ENCODE results near the gene RSU1.

RSU1 gene

GRCh38 chr10:16643502-16643901 lies 173.7 kb downstream of the RSU1 start:
- Histone ChIP-seq H3K27me3 (ENCODE audit: control insufficient read depth in 1 of 2, insufficient read depth in 2 of 2, low read length in 2 of 2) (no peaks in the 10 kb centered on the region), H3K36me3 (ENCODE audit: control insufficient read depth in 1 of 2, insufficient read depth in 2 of 2, low read length in 2 of 2) (no peaks in the 10 kb centered on the region), H3K9ac (ENCODE audit: low read depth in 1 of 2, low read length in 2 of 2) (no peak overlapping the region), H3K27ac (ENCODE audit: low read depth, low read length) (no peak overlapping the region), H3K9me3 (ENCODE audit: control insufficient read depth in 1 of 2, low read length in 2 of 2) (no peaks in the 10 kb centered on the region), H3K4me3 (ENCODE audit: low read depth in 1 of 2, low read length in 2 of 2) (no peak overlapping the region), H3K4me1 (ENCODE audit: control insufficient read depth in 1 of 2, insufficient read depth in 2 of 2, low read length in 2 of 2) (no peaks in the 10 kb centered on the region)

GRCh38 chr10:16640153-16640552 lies 177.1 kb downstream of the RSU1 start:
- H3K27me3 ChIP-seq (ENCODE audit: control insufficient read depth in 1 of 2, insufficient read depth in 2 of 2, low read length in 2 of 2), result no peaks in the 10 kb centered on the region
- no peaks in the 10 kb centered on the region for H3K36me3 ChIP-seq (ENCODE audit: control insufficient read depth in 1 of 2, insufficient read depth in 2 of 2, low read length in 2 of 2)
- no peaks in the 10 kb centered on the region for H3K4me1 ChIP-seq (ENCODE audit: control insufficient read depth in 1 of 2, insufficient read depth in 2 of 2, low read length in 2 of 2)
- no peak overlapping the region for H3K9ac ChIP-seq (ENCODE audit: low read depth in 1 of 2, low read length in 2 of 2)
- no peaks in the 10 kb centered on the region for H3K9me3 ChIP-seq (ENCODE audit: control insufficient read depth in 1 of 2, low read length in 2 of 2)
- H3K4me3 ChIP-seq (ENCODE audit: low read depth in 1 of 2, low read length in 2 of 2), result no peak overlapping the region
- H3K27ac ChIP-seq (ENCODE audit: low read depth, low read length), result no peak overlapping the region

- no peak overlapping the region for H3K9ac ChIP-seq (ENCODE audit: low read depth in 1 of 2, low read length in 2 of 2)
- H3K4me3 ChIP-seq (ENCODE audit: low read depth in 1 of 2, low read length in 2 of 2), result no peak overlapping the region
- H3K27me3 ChIP-seq (ENCODE audit: control insufficient read depth in 1 of 2, insufficient read depth in 2 of 2, low read length in 2 of 2), result no peaks in the 10 kb centered on the region
- no peaks in the 10 kb centered on the region for H3K9me3 ChIP-seq (ENCODE audit: control insufficient read depth in 1 of 2, low read length in 2 of 2)
- no peak overlapping the region for H3K27ac ChIP-seq (ENCODE audit: low read depth, low read length)
- no peaks in the 10 kb centered on the region for H3K36me3 ChIP-seq (ENCODE audit: control insufficient read depth in 1 of 2, insufficient read depth in 2 of 2, low read length in 2 of 2)
- H3K4me1 ChIP-seq (ENCODE audit: control insufficient read depth in 1 of 2, insufficient read depth in 2 of 2, low read length in 2 of 2), result no peaks in the 10 kb centered on the region
Measured at GRCh38 chr10:16639471-16639870, 177.8 kb downstream of the RSU1 start.

GRCh38 chr10:16632996-16633395 lies 184.2 kb downstream of the RSU1 start:
- Histone ChIP-seq H3K27ac (ENCODE audit: low read depth, low read length) (no peak overlapping the region), H3K9ac (ENCODE audit: low read depth in 1 of 2, low read length in 2 of 2) (no peak overlapping the region), H3K9me3 (ENCODE audit: control insufficient read depth in 1 of 2, low read length in 2 of 2) (no peaks in the 10 kb centered on the region), H3K36me3 (ENCODE audit: control insufficient read depth in 1 of 2, insufficient read depth in 2 of 2, low read length in 2 of 2) (no peaks in the 10 kb centered on the region), H3K27me3 (ENCODE audit: control insufficient read depth in 1 of 2, insufficient read depth in 2 of 2, low read length in 2 of 2) (no peaks in the 10 kb centered on the region), H3K4me3 (ENCODE audit: low read depth in 1 of 2, low read length in 2 of 2) (no peak overlapping the region), H3K4me1 (ENCODE audit: control insufficient read depth in 1 of 2, insufficient read depth in 2 of 2, low read length in 2 of 2) (no peaks in the 10 kb centered on the region)

- H3K9ac ChIP-seq (ENCODE audit: low read depth in 1 of 2, low read length in 2 of 2), result no peak overlapping the region
- H3K9me3 ChIP-seq (ENCODE audit: control insufficient read depth in 1 of 2, low read length in 2 of 2), result no peaks in the 10 kb centered on the region
- H3K27me3 ChIP-seq (ENCODE audit: control insufficient read depth in 1 of 2, insufficient read depth in 2 of 2, low read length in 2 of 2), result no peaks in the 10 kb centered on the region
- no peaks in the 10 kb centered on the region for H3K36me3 ChIP-seq (ENCODE audit: control insufficient read depth in 1 of 2, insufficient read depth in 2 of 2, low read length in 2 of 2)
- no peak overlapping the region for H3K27ac ChIP-seq (ENCODE audit: low read depth, low read length)
- H3K4me3 ChIP-seq (ENCODE audit: low read depth in 1 of 2, low read length in 2 of 2), result no peak overlapping the region
- no peaks in the 10 kb centered on the region for H3K4me1 ChIP-seq (ENCODE audit: control insufficient read depth in 1 of 2, insufficient read depth in 2 of 2, low read length in 2 of 2)
Measured at GRCh38 chr10:16626697-16627096, 190.5 kb downstream of the RSU1 start.

GRCh38 chr10:16612981-16613355 lies 204.3 kb downstream of the RSU1 start:
- Histone ChIP-seq H3K4me1 (ENCODE audit: control insufficient read depth in 1 of 2, insufficient read depth in 2 of 2, low read length in 2 of 2) (no peaks in the 10 kb centered on the region), H3K9ac (ENCODE audit: low read depth in 1 of 2, low read length in 2 of 2) (no peak overlapping the region), H3K36me3 (ENCODE audit: control insufficient read depth in 1 of 2, insufficient read depth in 2 of 2, low read length in 2 of 2) (no peaks in the 10 kb centered on the region), H3K4me3 (ENCODE audit: low read depth in 1 of 2, low read length in 2 of 2) (no peak overlapping the region), H3K27ac (ENCODE audit: low read depth, low read length) (no peak overlapping the region), H3K9me3 (ENCODE audit: control insufficient read depth in 1 of 2, low read length in 2 of 2) (peaks cover 0 to 8% of the 10 kb centered on the region in 2 donors), H3K27me3 (ENCODE audit: control insufficient read depth in 1 of 2, insufficient read depth in 2 of 2, low read length in 2 of 2) (no peaks in the 10 kb centered on the region)

GRCh38 chr10:16612115-16612980 lies 204.9 kb downstream of the RSU1 start:
- Histone ChIP-seq H3K27ac (ENCODE audit: low read depth, low read length) (no peak overlapping the region), H3K36me3 (ENCODE audit: control insufficient read depth in 1 of 2, insufficient read depth in 2 of 2, low read length in 2 of 2) (no peaks in the 10 kb centered on the region), H3K4me3 (ENCODE audit: low read depth in 1 of 2, low read length in 2 of 2) (no peak overlapping the region), H3K9ac (ENCODE audit: low read depth in 1 of 2, low read length in 2 of 2) (no peak overlapping the region), H3K9me3 (ENCODE audit: control insufficient read depth in 1 of 2, low read length in 2 of 2) (peaks cover 0 to 8% of the 10 kb centered on the region in 2 donors), H3K4me1 (ENCODE audit: control insufficient read depth in 1 of 2, insufficient read depth in 2 of 2, low read length in 2 of 2) (no peaks in the 10 kb centered on the region), H3K27me3 (ENCODE audit: control insufficient read depth in 1 of 2, insufficient read depth in 2 of 2, low read length in 2 of 2) (no peaks in the 10 kb centered on the region)

- Histone ChIP-seq H3K27me3 (ENCODE audit: control insufficient read depth in 1 of 2, insufficient read depth in 2 of 2, low read length in 2 of 2) (no peaks in the 10 kb centered on the region), H3K9ac (ENCODE audit: low read depth in 1 of 2, low read length in 2 of 2) (no peak overlapping the region), H3K36me3 (ENCODE audit: control insufficient read depth in 1 of 2, insufficient read depth in 2 of 2, low read length in 2 of 2) (no peaks in the 10 kb centered on the region), H3K4me3 (ENCODE audit: low read depth in 1 of 2, low read length in 2 of 2) (no peak overlapping the region), H3K27ac (ENCODE audit: low read depth, low read length) (no peak overlapping the region), H3K4me1 (ENCODE audit: control insufficient read depth in 1 of 2, insufficient read depth in 2 of 2, low read length in 2 of 2) (no peaks in the 10 kb centered on the region), H3K9me3 (ENCODE audit: control insufficient read depth in 1 of 2, low read length in 2 of 2) (peaks cover 0 to 4% of the 10 kb centered on the region in 2 donors)
Measured at GRCh38 chr10:16611037-16611436, 206.2 kb downstream of the RSU1 start.

- no peaks in the 10 kb centered on the region for H3K9me3 ChIP-seq (ENCODE audit: control insufficient read depth in 1 of 2, low read length in 2 of 2)
- no peak overlapping the region for H3K4me3 ChIP-seq (ENCODE audit: low read depth in 1 of 2, low read length in 2 of 2)
- H3K27ac ChIP-seq (ENCODE audit: low read depth, low read length), result no peak overlapping the region
- H3K4me1 ChIP-seq (ENCODE audit: control insufficient read depth in 1 of 2, insufficient read depth in 2 of 2, low read length in 2 of 2), result no peaks in the 10 kb centered on the region
- no peak overlapping the region for H3K9ac ChIP-seq (ENCODE audit: low read depth in 1 of 2, low read length in 2 of 2)
- H3K36me3 ChIP-seq (ENCODE audit: control insufficient read depth in 1 of 2, insufficient read depth in 2 of 2, low read length in 2 of 2), result no peaks in the 10 kb centered on the region
- no peaks in the 10 kb centered on the region for H3K27me3 ChIP-seq (ENCODE audit: control insufficient read depth in 1 of 2, insufficient read depth in 2 of 2, low read length in 2 of 2)
Measured at GRCh38 chr10:16609211-16609610, 208.0 kb downstream of the RSU1 start.

- Histone ChIP-seq H3K27me3 (ENCODE audit: control insufficient read depth in 1 of 2, insufficient read depth in 2 of 2, low read length in 2 of 2) (no peaks in the 10 kb centered on the region), H3K4me1 (ENCODE audit: control insufficient read depth in 1 of 2, insufficient read depth in 2 of 2, low read length in 2 of 2) (no peaks in the 10 kb centered on the region), H3K27ac (ENCODE audit: low read depth, low read length) (no peak overlapping the region), H3K4me3 (ENCODE audit: low read depth in 1 of 2, low read length in 2 of 2) (no peak overlapping the region), H3K9ac (ENCODE audit: low read depth in 1 of 2, low read length in 2 of 2) (no peak overlapping the region), H3K36me3 (ENCODE audit: control insufficient read depth in 1 of 2, insufficient read depth in 2 of 2, low read length in 2 of 2) (no peaks in the 10 kb centered on the region), H3K9me3 (ENCODE audit: control insufficient read depth in 1 of 2, low read length in 2 of 2) (no peaks in the 10 kb centered on the region)
Measured at GRCh38 chr10:16606923-16607322, 210.3 kb downstream of the RSU1 start.

Data from duodenal mucosa (tissue), 2 donors.